Left colon (tissue), 2 donors: Measurements from ENCODE around the gene SUPT20H. TPM values are rescaled to one million over a fixed set of nuclear protein-coding genes. Genes with fewer than 3 reads are reported as not detected.
A peak's percentile ranks its signal among the peaks of the same experiment; 100 is the strongest.

Experiments used
- ATAC-seq: fragments of 200-7000 bp; cut with Tn5 transposase; one replicate; pipeline ENCODE4 v1.9.1; 2020; ENCODE audit warnings: mild to moderate bottlenecking, moderate library complexity
- DNase-seq, 2 donors: peaks; one replicate each; pipeline ENCODE4 v3.0.0-alpha.2; 2020
- intact Hi-C, 2 donors: fragments of 100-400 bp; cut with DNase I in 1 of 2; cut with micrococcal nuclease in 1 of 2; formaldehyde crosslinking; loops; one replicate each; pipeline versions ENCODE4 v1.11.2 to v1.14.0; 2022; cut with DNase I, micrococcal nuclease
- total RNA-seq, 2 donors: library from RNA; stranded (reverse); fragmentation: NEBNext Ultra II Directional; extraction: Animal tissue kit (Norgen Biotek cat#: 25700); gene quantifications; one replicate each; pipeline ENCODE4 v1.2.1, GENCODE V29; 2021
- donor health status: DM: no; HTN: no; CAD: no.
- donor health status: DM: yes; HTN: yes; CAD: no.

SUPT20H gene
- total RNA-seq, 2 donors from 2014 or later, result 44.9 to 46.6 TPM

DNA sequence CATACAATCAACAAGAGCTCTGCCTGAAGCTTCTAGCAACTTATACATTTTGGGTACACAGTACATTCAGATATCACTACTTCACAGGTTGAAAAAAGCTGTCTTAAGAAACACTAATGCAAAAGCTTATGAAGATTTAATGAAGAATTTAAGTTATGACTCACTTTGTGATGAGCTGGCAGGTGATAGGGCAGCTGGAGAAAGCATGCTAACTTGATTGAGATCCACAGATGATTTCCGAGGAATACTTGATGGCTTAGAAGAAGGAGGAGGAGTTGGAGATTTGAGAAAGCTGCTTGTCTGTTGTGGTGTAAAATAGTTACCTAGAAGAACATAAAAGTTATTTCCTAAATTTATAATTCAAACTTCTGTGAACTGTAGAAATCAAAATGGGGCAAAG is 35.6 kb downstream of the SUPT20H start:
- no peak for ATAC-seq
- no peak for DNase-seq
- intact Hi-C loops, result no loop called here

DNA sequence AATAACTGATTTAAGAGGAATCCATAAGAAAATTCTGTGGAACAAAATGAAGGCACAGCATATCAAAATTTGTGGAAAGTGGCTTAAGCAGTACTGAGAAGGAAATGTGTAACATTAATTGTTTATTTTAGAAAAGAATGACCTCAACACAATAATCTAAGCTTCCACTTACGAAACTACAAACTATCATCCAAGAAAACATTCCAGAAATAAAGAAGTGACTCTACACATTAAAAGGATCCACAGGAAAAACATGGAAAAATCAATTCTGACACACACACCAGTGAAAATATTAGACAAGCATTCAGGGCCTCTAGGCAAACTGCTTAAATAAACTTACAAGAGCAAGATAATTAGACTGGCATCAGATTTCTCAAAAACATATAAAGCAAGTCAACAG is 44.9 kb downstream of the SUPT20H start:
- ATAC-seq (no peak), DNase-seq (no peak)
- intact Hi-C loops, result no loop called here

DNA sequence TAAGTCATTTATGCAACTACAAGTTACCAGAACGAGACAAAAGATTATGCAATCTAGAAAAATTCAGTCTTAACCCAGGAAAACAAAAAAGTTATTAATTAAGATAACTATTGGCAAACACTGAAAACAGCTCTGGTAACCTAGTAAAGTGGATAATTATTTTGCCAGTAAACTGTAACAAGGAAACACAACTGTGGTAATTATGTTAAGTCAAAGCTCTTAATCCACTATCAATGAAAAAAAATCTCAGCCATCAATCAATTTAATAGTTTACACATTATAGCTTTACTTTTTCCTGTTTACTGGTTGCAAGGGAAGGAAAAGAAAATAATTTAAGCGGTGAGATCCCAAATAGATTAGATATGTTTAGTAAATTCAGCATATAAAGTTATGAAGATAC is 47.7 kb downstream of the SUPT20H start:
- intact Hi-C loops, result no loop called here
- DNase-seq, result no peak
- ATAC-seq, result no peak

DNA sequence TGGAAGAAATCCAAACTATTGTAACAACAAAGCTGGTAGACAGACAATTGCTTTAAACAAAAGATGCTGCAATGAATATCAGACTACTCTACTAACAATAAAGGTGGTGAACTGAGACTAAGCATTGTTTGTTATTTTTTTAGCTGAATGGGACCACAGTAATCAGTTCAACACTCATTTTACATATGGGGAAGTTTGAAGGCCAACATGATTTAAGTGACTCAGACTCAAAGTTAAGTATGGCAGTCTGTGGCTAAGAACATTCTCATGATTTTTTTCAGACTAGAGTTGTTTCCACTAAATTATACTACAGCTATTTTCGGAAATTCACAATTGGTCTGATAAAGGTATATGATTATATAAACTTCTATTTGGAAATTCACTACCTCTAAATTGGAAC is 48.5 kb downstream of the SUPT20H start:
- DNase-seq, result no peak
- ATAC-seq, result no peak
- intact Hi-C loops, result no loop called here

DNA sequence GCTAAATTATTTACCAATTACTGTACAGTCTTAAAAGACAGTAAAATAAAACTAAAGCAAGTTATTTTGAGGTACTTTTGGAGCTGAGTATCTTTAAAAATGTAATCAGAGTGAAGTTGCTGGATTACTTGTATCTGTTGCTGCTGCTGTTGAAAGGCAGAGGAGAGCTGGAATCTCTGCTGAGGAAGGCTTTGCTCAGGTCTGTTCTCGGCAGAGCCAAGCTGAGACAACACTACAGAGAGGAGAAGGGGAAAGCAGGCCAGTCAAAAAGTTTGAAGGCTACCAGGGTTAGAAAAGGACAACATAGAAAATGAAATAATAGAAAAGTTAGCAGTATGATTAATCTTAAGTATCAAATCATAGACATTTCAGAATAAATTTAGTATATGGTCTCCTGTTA is 49.1 kb downstream of the SUPT20H start:
- DNase-seq (no peak), ATAC-seq (no peak)
- intact Hi-C loops, result no loop called here

DNA sequence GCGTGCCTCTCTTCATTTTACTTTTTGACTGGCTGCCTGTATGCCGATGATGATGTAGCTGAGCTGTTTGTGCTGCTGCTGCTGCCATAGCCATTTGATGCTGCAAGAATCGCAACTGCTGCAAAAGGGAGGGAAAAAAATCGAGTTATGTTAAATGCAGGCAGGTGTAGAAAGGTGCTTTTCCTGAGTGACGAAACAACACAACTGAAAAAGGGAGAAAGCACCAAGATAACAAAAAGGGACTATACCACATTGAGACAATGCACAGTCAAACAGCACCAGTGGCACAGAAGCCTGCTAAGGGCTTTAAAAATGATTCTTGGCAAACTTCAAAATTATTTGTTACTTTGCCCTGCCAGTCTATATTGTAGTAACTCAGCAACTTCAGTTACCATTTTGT is 49.8 kb downstream of the SUPT20H start:
- ATAC-seq (no peak), DNase-seq (no peak)
- intact Hi-C loops, result no loop called here

DNA sequence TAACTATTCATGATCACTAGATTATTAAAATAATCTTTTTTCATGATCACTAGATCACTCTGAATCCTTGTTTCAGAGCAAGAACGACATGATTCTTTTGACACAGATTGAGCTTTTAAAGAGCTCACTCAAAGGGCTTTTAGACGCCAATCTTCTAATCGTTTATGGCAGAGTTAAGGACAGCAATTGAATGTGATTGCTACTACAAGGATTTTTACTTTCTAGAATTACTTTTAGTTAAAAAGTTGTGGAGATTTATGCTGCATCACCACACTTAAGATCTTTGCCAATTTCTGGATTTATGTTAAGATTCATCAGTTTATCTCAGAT is 57.6 kb downstream of the SUPT20H start:
- intact Hi-C loops, result no loop called here
- DNase-seq, result no peak
- no peak for ATAC-seq

DNA sequence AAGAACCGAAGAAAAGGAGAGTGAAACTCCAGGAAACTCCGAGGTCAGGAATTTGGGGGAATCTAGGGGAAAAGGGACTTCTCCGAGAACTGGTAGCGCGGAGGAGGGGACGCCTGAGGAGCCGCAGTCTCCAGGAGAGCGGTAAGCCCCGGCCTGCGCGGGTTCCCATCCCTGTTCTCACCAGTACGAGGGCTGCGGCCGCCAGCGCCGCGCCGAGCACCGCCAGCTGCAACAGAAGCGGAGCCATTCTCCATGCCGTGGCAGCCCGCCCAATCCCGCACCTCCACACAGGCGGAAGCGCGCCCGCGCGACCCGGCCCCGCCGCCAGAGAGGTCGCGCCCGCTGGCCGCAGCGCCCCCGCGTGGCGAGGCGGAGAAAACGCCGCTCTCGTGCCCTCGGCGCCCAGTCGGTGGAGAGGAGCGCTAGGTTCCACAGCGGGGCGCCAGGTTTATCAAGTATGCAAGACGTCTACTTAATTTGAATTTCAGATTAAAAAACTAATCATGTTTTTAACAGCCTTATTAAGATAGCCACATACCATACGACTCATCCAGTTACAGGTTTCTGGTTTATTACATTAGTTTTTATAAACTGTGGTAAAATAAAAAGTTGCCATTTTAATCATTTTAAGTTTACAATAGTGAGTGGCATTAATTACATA is 60.3 kb downstream of the SUPT20H start, which contains the start of gene ALG5:
Gene ALG5 (minus strand): TSS at position 287 of the 661 bp plus-strand sequence. CDS start 40 bp downstream, at position 247.
- DNase-seq, result peak; percentile 88 to 93
- intact Hi-C loops, result no loop called here
- peak; percentile 79 for ATAC-seq

DNA sequence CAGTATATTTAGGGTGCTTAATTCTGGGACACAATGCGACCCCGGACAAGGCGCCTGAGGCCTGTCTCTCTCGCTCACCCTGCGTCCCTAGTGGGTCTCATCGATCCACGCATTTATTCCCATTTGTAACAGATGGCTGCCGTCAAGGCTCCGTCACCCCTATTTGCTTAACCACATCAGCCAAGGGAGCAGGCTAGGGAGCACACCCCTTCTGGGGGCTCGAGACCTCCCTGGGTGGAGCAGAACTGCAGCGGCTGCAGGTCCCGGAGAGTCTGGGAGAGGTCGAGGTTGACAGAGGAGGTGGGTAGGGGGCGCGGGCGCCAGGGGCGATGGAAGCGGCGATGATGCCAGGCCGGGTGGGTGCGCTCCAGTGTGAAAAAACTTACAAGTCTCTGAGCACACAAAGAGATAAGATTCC is 60.9 kb downstream of the SUPT20H start:
- intact Hi-C loops, result no loop called here
- no peak for ATAC-seq
- peak; percentile 29 to 45 for DNase-seq

DNA sequence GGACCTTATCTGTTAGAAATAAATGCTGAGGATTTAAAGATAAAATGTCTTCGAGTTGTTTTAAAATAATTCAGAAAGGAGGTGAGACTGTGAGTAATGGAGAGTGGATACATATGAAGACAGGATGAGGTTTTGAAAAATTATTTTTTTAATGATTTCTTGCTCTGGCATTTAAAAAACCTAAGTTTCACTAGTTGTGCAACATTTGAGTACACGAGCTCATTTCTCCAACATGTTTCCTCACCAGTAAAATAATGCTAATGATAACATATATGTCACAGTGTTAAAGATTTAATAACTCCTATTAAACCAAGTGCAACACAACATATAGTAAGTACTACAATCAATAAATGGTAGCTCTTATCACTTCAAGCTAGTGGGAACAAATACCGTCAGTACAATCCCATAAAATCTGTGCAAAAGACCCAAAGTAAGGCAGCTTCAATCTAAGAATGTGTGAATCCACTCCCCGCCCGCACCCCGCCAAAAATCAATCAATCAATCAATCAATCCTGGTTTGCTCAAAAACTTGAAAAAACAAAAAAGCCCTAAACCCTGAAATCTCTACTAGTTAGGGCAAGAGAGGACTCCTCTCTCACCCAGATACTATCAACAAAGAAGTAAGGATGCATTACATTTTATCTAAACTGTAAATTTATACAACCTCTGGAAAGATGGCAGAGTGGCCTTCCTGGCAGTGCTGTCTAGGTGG is 61.6 kb downstream of the SUPT20H start:
- ATAC-seq (no peak), DNase-seq (no peak)
- intact Hi-C loops, result no loop called here

DNA sequence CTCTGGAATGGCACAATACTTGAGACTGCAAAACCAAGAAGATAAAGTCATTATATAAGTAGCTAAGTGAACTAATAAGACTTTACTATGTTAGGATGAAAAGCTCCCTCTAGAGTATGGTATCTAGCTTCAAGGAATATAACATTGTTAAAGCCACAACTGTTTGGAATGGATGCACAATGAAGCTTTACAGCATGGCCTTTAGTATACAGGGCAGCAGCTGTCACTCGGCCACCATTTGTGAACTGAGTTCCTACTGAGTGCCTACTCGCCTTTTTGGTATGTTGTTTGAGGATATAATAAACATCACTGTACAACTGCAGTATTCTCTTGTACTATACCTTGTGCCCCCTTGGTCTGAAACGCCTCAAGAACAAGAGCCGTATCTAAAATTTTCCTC is 67.1 kb downstream of the SUPT20H start:
- intact Hi-C loops, result no loop called here
- ATAC-seq (no peak), DNase-seq (no peak)

DNA sequence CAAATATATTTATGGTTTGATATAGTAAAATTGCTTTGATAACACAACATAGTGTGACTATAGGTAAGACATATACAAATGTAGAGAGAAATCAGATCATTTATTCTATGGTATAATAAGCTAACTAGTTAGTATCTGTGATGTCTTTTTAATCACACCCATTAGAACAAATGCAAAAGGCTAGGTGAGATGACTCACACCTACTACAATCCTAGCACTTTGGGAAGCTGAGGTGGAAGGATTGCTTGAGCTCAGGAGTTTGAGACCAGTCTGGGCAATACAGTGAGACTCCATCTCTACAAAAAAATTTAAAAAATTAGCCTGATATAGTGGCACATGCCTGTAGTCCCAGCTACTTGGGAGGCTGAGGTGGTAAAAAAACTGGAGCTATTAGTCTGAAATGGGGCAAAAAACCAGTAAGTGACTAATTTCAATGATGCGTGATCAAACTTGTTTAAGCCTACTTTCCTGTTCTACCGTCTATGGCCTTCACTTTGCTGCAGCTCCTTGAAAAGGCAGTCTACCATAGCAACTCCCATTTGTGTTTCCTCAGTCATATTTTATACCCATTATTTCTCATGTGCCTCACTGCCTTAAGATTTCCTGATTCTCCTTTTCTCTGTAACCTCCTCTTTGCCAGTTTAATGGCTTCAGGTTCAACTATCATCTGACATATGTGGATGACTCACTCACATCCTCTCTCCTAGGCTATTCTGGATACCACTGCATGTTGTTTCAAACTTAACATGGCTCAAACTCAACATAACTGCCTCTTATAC is 72.8 kb downstream of the SUPT20H start:
- ATAC-seq (no peak), DNase-seq (no peak)
- intact Hi-C loops, result no loop called here

DNA sequence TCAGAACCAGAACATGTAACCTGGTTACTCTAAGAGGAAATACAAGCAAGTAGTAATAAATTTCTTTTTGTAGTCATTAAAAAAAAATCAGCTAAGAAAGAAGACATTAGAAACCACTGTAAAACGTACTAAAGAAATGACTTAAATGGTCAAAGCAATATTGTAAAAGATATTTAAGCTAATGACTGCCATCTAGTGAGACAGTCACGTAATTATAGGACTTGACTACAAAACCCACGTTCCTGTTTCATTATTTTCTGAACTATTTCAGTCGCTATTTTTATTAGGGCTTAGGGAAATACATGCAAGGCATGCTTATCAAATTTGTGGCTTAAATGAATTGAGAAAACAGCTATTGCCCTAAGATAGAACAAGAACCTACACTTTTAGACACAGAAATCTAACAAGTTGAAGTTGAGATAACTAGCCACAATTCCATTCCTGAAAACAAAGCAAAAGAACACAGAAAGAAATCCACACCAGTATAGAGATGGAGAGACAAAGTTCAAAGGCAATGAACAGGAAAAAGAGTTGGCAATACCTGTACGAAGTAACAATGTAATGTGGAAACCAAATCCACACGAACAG is 78.2 kb downstream of the SUPT20H start:
- intact Hi-C loops, result loop anchor here in 1 of 2 donors (5.0 kb wide), 1 partner anchor 124 kb away; no protein-coding TSS in a partner anchor
- no peak for DNase-seq
- peak; percentile 63 for ATAC-seq

DNA sequence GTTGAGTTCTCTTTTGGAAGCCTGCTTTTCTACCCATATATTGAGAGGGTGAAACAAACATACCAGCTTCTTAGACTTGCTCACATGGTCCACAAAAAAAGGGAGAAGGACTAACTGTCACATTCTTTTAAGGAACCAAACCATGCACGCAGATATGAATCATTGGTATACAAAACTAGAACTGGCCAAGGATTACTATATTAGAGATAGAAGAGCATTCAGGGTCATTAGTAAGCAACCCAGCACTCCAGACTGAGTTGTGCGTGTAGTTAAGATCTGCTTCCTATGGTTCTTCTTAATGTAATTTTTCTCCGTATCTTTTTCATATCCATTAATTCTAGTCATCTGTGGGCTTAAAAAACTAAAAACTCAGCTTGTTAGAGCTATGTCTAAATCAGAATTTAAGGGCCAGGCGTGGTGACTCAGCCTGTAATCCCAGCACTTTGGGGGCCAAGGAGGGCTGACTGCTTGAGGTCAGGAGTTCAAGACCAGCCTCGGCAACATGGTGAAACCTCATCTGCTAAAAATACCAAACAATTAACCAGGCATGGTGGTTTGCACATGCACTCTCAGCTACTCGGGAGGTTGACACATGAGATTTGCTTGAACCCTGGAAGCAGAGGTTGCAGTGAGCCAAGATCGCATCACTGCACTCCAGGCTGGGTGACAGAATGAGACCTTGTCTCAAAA is 80.0 kb downstream of the SUPT20H start:
- intact Hi-C loops, result loop anchor here in 1 of 2 donors (5.0 kb wide), 1 partner anchor 122 kb away; no protein-coding TSS in a partner anchor
- no peak for DNase-seq
- ATAC-seq, result no peak

DNA sequence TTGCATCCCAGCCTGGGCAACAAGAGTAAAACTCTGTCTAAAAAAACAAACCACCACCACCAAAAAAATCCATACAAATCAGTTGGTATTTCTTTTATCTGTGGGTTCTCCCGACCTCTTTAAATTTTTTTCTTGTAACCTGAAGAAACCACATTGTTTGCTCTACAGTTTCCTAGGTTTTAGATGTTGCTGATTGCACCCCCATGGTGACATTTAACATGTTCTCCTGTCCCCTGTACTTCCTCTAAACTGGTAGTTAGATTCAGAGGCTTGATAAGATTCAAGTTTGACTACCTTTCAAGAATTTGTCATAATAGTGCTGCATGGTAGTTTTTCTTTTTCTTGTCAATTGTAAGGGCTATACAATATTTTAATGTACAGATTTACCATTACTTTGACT is 84.3 kb downstream of the SUPT20H start:
- DNase-seq, result no peak
- ATAC-seq, result no peak
- intact Hi-C loops, result no loop called here

DNA sequence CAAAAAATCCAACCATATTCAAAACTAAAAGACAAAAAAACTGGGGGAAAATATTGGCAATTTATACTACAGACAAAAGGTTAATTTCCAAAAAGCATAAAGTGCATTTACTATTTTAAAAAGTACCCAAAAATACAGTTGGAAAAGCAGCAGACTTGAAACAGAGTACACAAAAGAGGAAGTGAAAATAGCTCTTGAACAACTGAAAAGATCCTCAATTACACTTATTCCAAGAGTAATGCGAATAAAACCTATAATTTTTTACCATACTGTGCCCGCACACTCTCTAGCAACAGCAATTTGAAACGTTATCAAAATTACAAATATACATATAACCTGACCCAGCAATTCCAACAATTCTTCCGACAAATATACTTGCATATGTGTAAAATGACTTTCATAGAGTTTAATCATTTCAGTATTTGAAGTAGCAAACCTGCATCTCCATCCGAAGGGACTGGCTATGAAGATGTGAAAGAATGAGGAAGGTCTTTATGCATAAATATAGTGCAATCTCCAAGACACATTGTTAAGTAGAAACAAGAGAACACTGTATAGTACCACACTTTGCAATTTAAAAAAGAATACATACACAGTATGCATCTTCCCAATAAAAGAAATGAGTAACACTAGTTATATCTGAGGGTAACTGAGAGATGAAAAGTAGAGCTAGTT is 85.7 kb downstream of the SUPT20H start:
- DNase-seq, result no peak
- intact Hi-C loops, result no loop called here
- no peak for ATAC-seq

DNA sequence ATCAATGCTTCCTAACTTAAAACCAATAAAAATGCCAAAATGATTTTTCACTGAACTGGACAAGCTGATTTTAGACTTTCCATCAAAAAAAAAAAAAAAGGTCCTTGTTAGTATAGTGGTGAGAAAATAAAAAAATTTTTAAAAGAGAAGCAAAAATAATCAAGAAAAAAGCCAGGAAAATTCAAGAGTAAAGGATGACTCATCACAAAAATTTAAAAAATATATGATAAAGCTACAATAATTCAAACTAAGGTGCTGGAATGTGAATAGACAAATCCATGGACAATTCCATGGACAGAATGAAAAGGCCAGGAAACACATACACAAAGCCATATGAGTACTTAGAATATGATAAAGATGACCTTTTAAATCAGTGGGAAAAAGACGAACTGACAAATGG is 86.5 kb downstream of the SUPT20H start:
- no peak for ATAC-seq
- intact Hi-C loops, result no loop called here
- no peak for DNase-seq

DNA sequence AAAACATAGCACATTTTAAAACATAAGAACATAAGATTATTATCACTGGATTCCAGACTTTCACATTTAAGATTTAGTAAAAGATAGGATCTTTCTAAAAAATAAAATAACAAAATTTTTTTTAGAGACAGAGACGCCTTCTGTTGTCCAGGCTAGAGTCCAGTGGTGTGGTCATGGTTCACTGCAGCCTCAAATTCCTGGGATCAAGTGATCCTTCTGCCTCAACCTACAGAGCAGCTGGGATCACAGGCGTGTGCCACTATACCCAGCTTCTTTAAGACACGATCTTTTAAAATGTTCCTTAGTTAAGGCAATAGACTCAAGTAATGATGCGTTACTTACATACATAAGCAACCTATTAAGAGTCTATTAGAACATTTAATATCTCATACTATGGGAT is 93.1 kb downstream of the SUPT20H start:
- DNase-seq (no peak), ATAC-seq (no peak)
- intact Hi-C loops, result no loop called here

DNA sequence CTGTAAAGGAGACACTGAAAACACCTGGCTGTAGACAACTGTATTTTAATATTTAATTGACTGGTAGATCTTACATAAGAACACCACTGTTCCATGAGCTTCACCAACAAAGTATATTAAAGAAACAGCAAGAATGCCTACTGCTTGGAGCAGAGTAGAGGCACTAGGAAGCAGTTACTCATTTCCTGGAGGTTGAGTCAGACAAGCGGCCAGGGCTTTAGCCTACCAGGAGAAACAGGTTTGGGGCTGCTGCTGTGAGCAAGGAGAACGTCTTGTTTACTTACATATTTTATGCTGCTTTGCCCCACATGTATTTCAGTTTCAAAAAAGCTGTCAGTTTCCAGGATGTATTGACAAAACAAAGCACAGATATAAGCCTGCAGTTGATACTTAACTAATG is 93.7 kb downstream of the SUPT20H start:
- no peak for ATAC-seq
- DNase-seq, result no peak
- intact Hi-C loops, result no loop called here
